Measurements from ENCODE around the gene DNAJB8. TPM values are rescaled to one million over a fixed set of nuclear protein-coding genes. Genes with fewer than 3 reads are reported as not detected.

Gene DNAJB8
- total RNA-seq, 2 experiments from 2014 or later: not detected

GRCh38 chr3:128464188-128464587 lies 2.5 kb downstream of the DNAJB8 start:
- no TSS peak for BruUV-seq (replicated peaks)
- H3K4me3 ChIP-seq (ENCODE audit: low read depth, low read length, poor library complexity, severe bottlenecking): no peak overlapping the region
- no peaks in the 10 kb centered on the region for H3K9me2 ChIP-seq (ENCODE audit: insufficient read depth, low read length)

GRCh38 chr3:128463771-128464170 lies 2.9 kb downstream of the DNAJB8 start:
- ChIA-PET CTCF (ENCODE audit: unreplicated experiment) (no interaction called here), POLR2A (no interaction called here)
- H3K4me3 ChIP-seq (ENCODE audit: low read depth, low read length, poor library complexity, severe bottlenecking): no peak overlapping the region
- H3K4me2 ChIP-seq (ENCODE audit: low read length): no peak overlapping the region
- H3K36me3 ChIP-seq (ENCODE audit: insufficient read depth, low read length): no peaks in the 10 kb centered on the region
- no peak overlapping the region for H3K27ac ChIP-seq (ENCODE audit: low read depth, low read length, poor library complexity, severe bottlenecking)
- no peaks in the 10 kb centered on the region for H4K20me1 ChIP-seq (ENCODE audit: insufficient read depth, low read length)
- no peaks in the 10 kb centered on the region for H3K4me1 ChIP-seq (ENCODE audit: insufficient read depth, low read length, poor library complexity, severe bottlenecking)
- BruUV-seq (replicated peaks): no TSS peak
- no peak overlapping the region for H2AFZ ChIP-seq (ENCODE audit: low read length)
- intact Hi-C loops (cut with micrococcal nuclease; ENCODE audit: unreplicated experiment): no loop called here
- H3K9me2 ChIP-seq (ENCODE audit: insufficient read depth, low read length): no peaks in the 10 kb centered on the region
- H3K79me2 ChIP-seq (ENCODE audit: insufficient read depth, low read depth, low read length): no peaks in the 10 kb centered on the region
- no peak for DNase-seq (ENCODE audit: low spot score)
- TF ChIP-seq EZH2phosphoT487 (IDR thresholded peaks at IDR 0.05; ENCODE audit: borderline replicate concordance, low read depth, low read length): no peak
- TF ChIP-seq CTCF (conservative IDR thresholded peaks at IDR 0.05; ENCODE audit: low read length): no peak
- no peaks in the 10 kb centered on the region for H3K9me3 ChIP-seq (ENCODE audit: low read length)

More at GRCh38 chr3:128464188-128464587, 2.5 kb downstream of the DNAJB8 start:
- TF ChIP-seq CTCF (conservative IDR thresholded peaks at IDR 0.05; ENCODE audit: low read length): no peak
- TF ChIP-seq EZH2phosphoT487 (IDR thresholded peaks at IDR 0.05; ENCODE audit: borderline replicate concordance, low read depth, low read length): no peak
- DNase-seq (ENCODE audit: low spot score): no peak
- Histone ChIP-seq H4K20me1 (ENCODE audit: insufficient read depth, low read length) (no peaks in the 10 kb centered on the region), H2AFZ (ENCODE audit: low read length) (no peak overlapping the region), H3K9me3 (ENCODE audit: low read length) (no peaks in the 10 kb centered on the region), H3K4me1 (ENCODE audit: insufficient read depth, low read length, poor library complexity, severe bottlenecking) (no peaks in the 10 kb centered on the region), H3K4me2 (ENCODE audit: low read length) (no peak overlapping the region), H3K36me3 (ENCODE audit: insufficient read depth, low read length) (no peaks in the 10 kb centered on the region), H3K27ac (ENCODE audit: low read depth, low read length, poor library complexity, severe bottlenecking) (no peak overlapping the region), H3K79me2 (ENCODE audit: insufficient read depth, low read depth, low read length) (no peaks in the 10 kb centered on the region)
- CTCF ChIA-PET (ENCODE audit: unreplicated experiment): no interaction called here
- intact Hi-C loops (cut with micrococcal nuclease; ENCODE audit: unreplicated experiment): no loop called here
- POLR2A ChIA-PET: no interaction called here

- no peak for DNase-seq (ENCODE audit: low spot score)
- no peak overlapping the region for H3K4me3 ChIP-seq (ENCODE audit: low read depth, low read length, poor library complexity, severe bottlenecking)
- ChIA-PET POLR2A (no interaction called here), CTCF (ENCODE audit: unreplicated experiment) (no interaction called here)
- no peak overlapping the region for H3K27ac ChIP-seq (ENCODE audit: low read depth, low read length, poor library complexity, severe bottlenecking)
- no peaks in the 10 kb centered on the region for H4K20me1 ChIP-seq (ENCODE audit: insufficient read depth, low read length)
- H2AFZ ChIP-seq (ENCODE audit: low read length): no peak overlapping the region
- no peaks in the 10 kb centered on the region for H3K79me2 ChIP-seq (ENCODE audit: insufficient read depth, low read depth, low read length)
- H3K4me1 ChIP-seq (ENCODE audit: insufficient read depth, low read length, poor library complexity, severe bottlenecking): no peaks in the 10 kb centered on the region
- H3K36me3 ChIP-seq (ENCODE audit: insufficient read depth, low read length): no peaks in the 10 kb centered on the region
- H3K4me2 ChIP-seq (ENCODE audit: low read length): no peak overlapping the region
- intact Hi-C loops (cut with micrococcal nuclease; ENCODE audit: unreplicated experiment): no loop called here
- BruUV-seq (replicated peaks): no TSS peak
- no peaks in the 10 kb centered on the region for H3K9me3 ChIP-seq (ENCODE audit: low read length)
- no peak for TF ChIP-seq CTCF (conservative IDR thresholded peaks at IDR 0.05; ENCODE audit: low read length)
- no peak for TF ChIP-seq EZH2phosphoT487 (IDR thresholded peaks at IDR 0.05; ENCODE audit: borderline replicate concordance, low read depth, low read length)
- H3K9me2 ChIP-seq (ENCODE audit: insufficient read depth, low read length): no peaks in the 10 kb centered on the region
These were observed 3.3 kb downstream of the DNAJB8 start for GRCh38 chr3:128463354-128463753.
